Measurements from ENCODE around the gene ERBB4. TPM values are rescaled to one million over a fixed set of nuclear protein-coding genes. Genes with fewer than 3 reads are reported as not detected.

ERBB4 gene
- total and polyA plus RNA-seq, 10 of the 15 experiments (the other 5 are each of a cell fraction or from before 2014, with no cell fraction given): under 0.01 to 0.23 (median 0.01) TPM; not detected in 4

- TF ChIP-seq BCL11A (IDR thresholded peaks at IDR 0.05; ENCODE audit: low read depth, low read length) (no peak), TCF3 (IDR thresholded peaks at IDR 0.05; ENCODE audit: borderline replicate concordance, insufficient read depth, low read depth, low read length) (no peak), MLLT1 (IDR thresholded peaks at IDR 0.05) (no peak), NR2C2 (IDR thresholded peaks at IDR 0.05; ENCODE audit: borderline replicate concordance, control insufficient read depth, insufficient read length, low read depth) (no peak), JUNB (IDR thresholded peaks at IDR 0.05) (no peak), RELA (IDR thresholded peaks at IDR 0.05; ENCODE audit: borderline replicate concordance, partially characterized antibody) (no peak), ETV6 (conservative IDR thresholded peaks at IDR 0.05 in 1 of 2, IDR thresholded peaks at IDR 0.05 in 1 of 2; ENCODE audit: borderline replicate concordance in 1 of 2, low read depth in 1 of 2) (no peak), SP1 (IDR thresholded peaks at IDR 0.05; ENCODE audit: low read depth, low read length) (no peak)
These were observed 638.6 kb downstream of the ERBB4 start (continued) for GRCh38 chr2:211900000-211900399.

GRCh38 chr2:211898702-211899101 lies 639.9 kb downstream of the ERBB4 start:
- Histone ChIP-seq H3K4me3 (no peak overlapping the region), H2AFZ (ENCODE audit: control insufficient read depth, low read depth, low read length) (no peak overlapping the region), H3K36me3 (ENCODE audit: control insufficient read depth in 2 of 2, insufficient read depth in 2 of 2, low read length in 1 of 2) (no peaks in the 10 kb centered on the region), H3K9ac (ENCODE audit: control insufficient read depth, insufficient read depth, low read length) (no peak overlapping the region), H3K4me2 (ENCODE audit: control insufficient read depth, insufficient read depth) (no peak overlapping the region), H3K79me2 (ENCODE audit: control insufficient read depth, insufficient read depth, low read length) (no peaks in the 10 kb centered on the region), H3K4me1 (ENCODE audit: control insufficient read depth, insufficient read depth, low read length) (no peaks in the 10 kb centered on the region), H3K27ac (ENCODE audit: control insufficient read depth, insufficient read depth) (no peak overlapping the region), H4K20me1 (ENCODE audit: control insufficient read depth, insufficient read depth) (no peaks in the 10 kb centered on the region), H3K27me3 (replicated peaks in 1 of 2; ENCODE audit: control insufficient read depth in 2 of 2, insufficient read depth in 2 of 2, low read length in 1 of 2) (no peaks in the 10 kb centered on the region), H3K9me3 (replicated peaks; ENCODE audit: control insufficient read depth, insufficient read depth, low read length) (no peaks in the 10 kb centered on the region)
- RAD21 ChIA-PET (ENCODE audit: unreplicated experiment): no interaction called here
- no peak for FAIRE-seq
- BruUV-seq (replicated peaks): no TSS peak
- SMC1A ChIA-PET (ENCODE audit: uncharacterized antibody, unreplicated experiment): no interaction called here
- CTCF ChIA-PET: no interaction called here
- WGBS (ENCODE audit: insufficient coverage, insufficient replicate concordance, low lambda C conversion rate, missing lambda C conversion rate): 0% methylated on average over 1 of the region's 1 CpG
- intact Hi-C loops (cut with micrococcal nuclease; ENCODE audit: unreplicated experiment) (no loop called here), in situ Hi-C loops (cut with MboI) (no loop called here)
- no peak for DNase-seq (ENCODE audit: low read depth, low spot score)
- ATAC-seq: no peak
- POLR2A ChIA-PET: no interaction called here
- no peak for TF ChIP-seq RELA (IDR thresholded peaks at IDR 0.05; ENCODE audit: borderline replicate concordance, partially characterized antibody)
- no peak for TF ChIP-seq CEBPZ (IDR thresholded peaks at IDR 0.05; ENCODE audit: low read depth, low read length)
- TF ChIP-seq JUNB (IDR thresholded peaks at IDR 0.05): no peak
- no peak for TF ChIP-seq IRF4 (IDR thresholded peaks at IDR 0.05; ENCODE audit: low read depth, low read length)
- no peak for TF ChIP-seq BCL3 (IDR thresholded peaks at IDR 0.05; ENCODE audit: borderline replicate concordance, insufficient read depth, low read depth, low read length, poor library complexity, severe bottlenecking)
- TF ChIP-seq NFYA (IDR thresholded peaks at IDR 0.05; ENCODE audit: borderline replicate concordance, low read depth, low read length): no peak
- no peak for TF ChIP-seq HDAC6 (IDR thresholded peaks at IDR 0.05; ENCODE audit: unreplicated experiment)
